BLaER1 treated with 17β-estradiol and CSF1 and Interleukin-3, amounts not matched to agents 10 nM and 100 nM (cell line): ENCODE data around the gene SPAST.
"Not testable (repeated sequence)": the region's sequence is repeated elsewhere in the genome, so short reads cannot be mapped to it uniquely, and the experiment has no call there.

Source experiments
- H3K27ac ChIP-seq, 11 experiments: shearing (Covaris generic); formaldehyde crosslinking; 2 replicates each; pipeline ENCODE4 v1.8.1; 2022
- H3K27me3 ChIP-seq, 11 experiments: shearing (Covaris generic); formaldehyde crosslinking; 2 replicates each; pipeline ENCODE4 v1.8.1; 2022
- H3K36me3 ChIP-seq, 11 experiments: shearing (Covaris generic); formaldehyde crosslinking; 2 replicates each; pipeline ENCODE4 v1.8.1; 2022
- H3K4me1 ChIP-seq, 10 experiments: shearing (Covaris generic); formaldehyde crosslinking; 2 replicates each; pipeline ENCODE4 v1.8.1; 2022
- H3K4me2 ChIP-seq, 11 experiments: shearing (Covaris generic); formaldehyde crosslinking; 2 replicates each; pipeline ENCODE4 v1.8.1; 2022
- H3K4me3 ChIP-seq, 10 experiments: shearing (Covaris generic); formaldehyde crosslinking; 2 replicates each; pipeline ENCODE4 v1.8.1; 2022
- H3K9ac ChIP-seq, 11 experiments: shearing (Covaris generic); formaldehyde crosslinking; 2 replicates each; pipeline ENCODE4 v1.8.1; 2022
- H3K9me3 ChIP-seq, 11 experiments: shearing (Covaris generic); formaldehyde crosslinking; replicated peaks in 1 of 11; 2 replicates each; pipeline ENCODE4 v1.8.1; 2022
- H4K20me1 ChIP-seq, 11 experiments: shearing (Covaris generic); formaldehyde crosslinking; 2 replicates each; pipeline ENCODE4 v1.8.1; 2022
- Cebpa-rat ChIP-seq, 11 experiments: shearing (Covaris generic); IDR thresholded peaks; 2 replicates each; pipeline ENCODE4 v1.8.1; 2022

SPAST gene

DNA sequence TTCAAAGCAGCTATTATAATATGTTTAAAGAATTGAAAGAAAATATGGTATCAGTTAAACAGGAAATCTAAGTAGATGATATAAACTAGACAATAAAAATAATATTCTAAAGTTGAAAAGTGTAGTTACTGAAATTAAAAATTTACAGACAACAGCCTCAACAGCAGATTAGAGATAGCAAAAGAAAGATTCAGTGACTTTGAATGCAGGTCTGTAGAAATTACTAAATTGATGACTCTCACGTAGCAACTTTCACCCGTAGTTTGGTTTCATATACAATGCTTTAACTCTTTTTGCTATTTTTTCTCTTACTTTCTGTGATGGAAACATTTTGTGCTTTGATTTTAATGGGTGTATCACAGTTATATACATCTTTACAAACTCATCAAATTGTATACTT is 44.8 kb downstream of the SPAST start:
- peaks cover 26 to 58% (median 45%) of the 10 kb centered on the region in 11 experiments for H3K36me3 ChIP-seq

GRCh38 chr2:32118055-32118454 is 54.7 kb downstream of the SPAST start:
- H3K9ac ChIP-seq = no peak overlapping the region
- no peaks in the 10 kb centered on the region for H4K20me1 ChIP-seq
- H3K36me3 ChIP-seq = peaks cover 50 to 97% (median 72%) of the 10 kb centered on the region in 11 experiments
- TF ChIP-seq Cebpa-rat (IDR thresholded peaks at IDR 0.05) = no peak
- no peak overlapping the region for H3K27ac ChIP-seq
- H3K4me2 ChIP-seq = no peak overlapping the region
- H3K9me3 ChIP-seq = no peaks in the 10 kb centered on the region
- H3K4me3 ChIP-seq = no peak overlapping the region
- no peaks in the 10 kb centered on the region for H3K4me1 ChIP-seq
- no peaks in the 10 kb centered on the region for H3K27me3 ChIP-seq

More for the DNA sequence above, 44.8 kb downstream of the SPAST start:
- no peak for TF ChIP-seq Cebpa-rat (IDR thresholded peaks at IDR 0.05)
- Histone ChIP-seq H3K27ac (no peak overlapping the region), H4K20me1 (no peaks in the 10 kb centered on the region), H3K4me3 (no peak overlapping the region), H3K9ac (no peak overlapping the region), H3K27me3 (no peaks in the 10 kb centered on the region), H3K4me1 (no peaks in the 10 kb centered on the region), H3K4me2 (no peak overlapping the region), H3K9me3 (peaks cover 0 to 21% (median 9%) of the 10 kb centered on the region in 11 experiments; a peak in 15 of 22 replicates)

- no peak for TF ChIP-seq Cebpa-rat (IDR thresholded peaks at IDR 0.05)
- Histone ChIP-seq H4K20me1 (no peaks in the 10 kb centered on the region), H3K4me3 (no peak overlapping the region), H3K4me1 (no peaks in the 10 kb centered on the region), H3K36me3 (peaks cover 45 to 97% (median 72%) of the 10 kb centered on the region in 11 experiments), H3K9me3 (no peaks in the 10 kb centered on the region), H3K27ac (no peak overlapping the region), H3K9ac (no peak overlapping the region), H3K27me3 (no peaks in the 10 kb centered on the region), H3K4me2 (no peak overlapping the region)
These were observed 55.8 kb downstream of the SPAST start for GRCh38 chr2:32119161-32119560.

DNA sequence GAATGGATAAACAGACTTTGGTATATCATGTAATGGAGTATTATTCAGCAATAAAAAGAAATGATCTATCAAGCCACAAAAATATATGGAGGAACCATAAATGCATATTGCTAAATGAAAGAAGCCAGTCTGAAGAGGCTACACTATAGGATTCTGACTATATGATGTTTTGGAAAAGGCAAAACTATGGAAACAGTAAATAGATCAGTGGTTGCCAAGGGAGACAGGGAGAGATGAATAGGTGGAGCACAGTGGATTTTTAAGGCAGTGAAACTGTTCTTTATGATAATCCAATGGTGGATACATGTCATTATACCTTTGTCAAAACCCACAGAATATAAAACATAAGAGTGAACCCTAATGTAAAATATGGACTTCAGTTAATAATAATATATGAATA is 61.3 kb downstream of the SPAST start:
- no peaks in the 10 kb centered on the region for H3K4me1 ChIP-seq
- no peak for TF ChIP-seq Cebpa-rat (IDR thresholded peaks at IDR 0.05)
- H4K20me1 ChIP-seq = no peaks in the 10 kb centered on the region
- no peaks in the 10 kb centered on the region for H3K27me3 ChIP-seq
- no peak overlapping the region for H3K4me2 ChIP-seq
- H3K36me3 ChIP-seq = peaks cover 65 to 97% (median 83%) of the 10 kb centered on the region in 11 experiments
- H3K27ac ChIP-seq = no peak overlapping the region
- H3K4me3 ChIP-seq = no peak overlapping the region
- H3K9me3 ChIP-seq = no peaks in the 10 kb centered on the region
- no peak overlapping the region for H3K9ac ChIP-seq

- Histone ChIP-seq H3K9me3 (no peaks in the 10 kb centered on the region), H3K9ac (no peak overlapping the region), H4K20me1 (no peaks in the 10 kb centered on the region), H3K27me3 (no peaks in the 10 kb centered on the region), H3K4me1 (peaks cover 0 to 17% (median 9%) of the 10 kb centered on the region in 10 experiments; a peak in 10 of 20 replicates), H3K27ac (no peak overlapping the region), H3K4me2 (no peak overlapping the region), H3K4me3 (no peak overlapping the region), H3K36me3 (peaks cover 74 to 99% (median 87%) of the 10 kb centered on the region in 11 experiments)
- no peak for TF ChIP-seq Cebpa-rat (IDR thresholded peaks at IDR 0.05)
These were observed 65.3 kb downstream of the SPAST start for GRCh38 chr2:32128636-32129035.

DNA sequence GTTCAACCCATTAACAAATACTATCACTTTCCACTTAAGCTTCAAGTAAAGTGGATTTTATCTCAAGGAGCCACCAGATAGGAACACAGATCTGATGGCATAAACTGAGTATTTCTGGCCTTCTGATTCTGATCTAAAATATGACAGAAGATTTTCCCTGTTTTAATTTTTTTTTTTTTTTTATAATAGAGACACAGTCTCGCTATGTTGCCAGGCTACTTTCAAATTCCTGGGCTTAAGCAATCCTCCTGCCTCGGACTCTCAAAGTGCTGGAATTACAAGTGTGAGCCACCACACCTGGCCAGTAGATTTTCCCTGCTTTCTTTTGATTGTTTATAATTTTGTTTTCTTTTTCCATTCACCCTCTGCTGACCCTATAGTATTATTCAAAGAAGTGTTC is 65.7 kb downstream of the SPAST start:
- Histone ChIP-seq H3K9me3 (no peaks in the 10 kb centered on the region), H3K27me3 (no peaks in the 10 kb centered on the region), H3K36me3 (peaks cover 72 to 99% (median 88%) of the 10 kb centered on the region in 11 experiments), H3K4me3 (no peak overlapping the region), H4K20me1 (no peaks in the 10 kb centered on the region), H3K4me1 (peaks cover 0 to 17% (median 9%) of the 10 kb centered on the region in 10 experiments; a peak in 10 of 20 replicates), H3K4me2 (no peak overlapping the region), H3K27ac (no peak overlapping the region), H3K9ac (no peak overlapping the region)
- TF ChIP-seq Cebpa-rat (IDR thresholded peaks at IDR 0.05) = no peak

DNA sequence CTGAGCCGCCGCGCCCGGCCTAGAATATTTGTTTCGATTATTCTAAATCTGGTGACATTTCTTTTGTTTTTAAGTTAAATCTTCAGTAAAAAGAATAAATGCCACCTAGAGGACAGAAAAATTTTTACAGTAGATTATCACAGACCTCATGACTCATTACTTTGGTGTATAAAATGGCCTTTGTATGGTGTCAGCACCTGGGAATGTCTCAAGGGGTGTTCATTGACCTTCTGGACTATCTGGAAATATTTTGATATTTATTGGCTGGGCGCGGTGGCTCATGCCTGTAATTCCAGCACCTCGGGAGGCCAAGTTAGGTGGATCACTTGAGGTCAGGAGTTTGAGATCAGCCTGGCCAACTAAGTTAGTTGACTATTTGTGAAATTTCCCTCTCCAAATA is 72.1 kb downstream of the SPAST start:
- Histone ChIP-seq H3K27ac (no peak overlapping the region), H3K27me3 (no peaks in the 10 kb centered on the region), H4K20me1 (no peaks in the 10 kb centered on the region), H3K4me2 (no peak overlapping the region), H3K4me1 (peaks cover 0 to 17% (median 9%) of the 10 kb centered on the region in 10 experiments; a peak in 10 of 20 replicates), H3K4me3 (no peak overlapping the region), H3K36me3 (peaks cover 60 to 96% (median 79%) of the 10 kb centered on the region in 11 experiments), H3K9ac (no peak overlapping the region), H3K9me3 (no peaks in the 10 kb centered on the region)
- no peak for TF ChIP-seq Cebpa-rat (IDR thresholded peaks at IDR 0.05)

DNA sequence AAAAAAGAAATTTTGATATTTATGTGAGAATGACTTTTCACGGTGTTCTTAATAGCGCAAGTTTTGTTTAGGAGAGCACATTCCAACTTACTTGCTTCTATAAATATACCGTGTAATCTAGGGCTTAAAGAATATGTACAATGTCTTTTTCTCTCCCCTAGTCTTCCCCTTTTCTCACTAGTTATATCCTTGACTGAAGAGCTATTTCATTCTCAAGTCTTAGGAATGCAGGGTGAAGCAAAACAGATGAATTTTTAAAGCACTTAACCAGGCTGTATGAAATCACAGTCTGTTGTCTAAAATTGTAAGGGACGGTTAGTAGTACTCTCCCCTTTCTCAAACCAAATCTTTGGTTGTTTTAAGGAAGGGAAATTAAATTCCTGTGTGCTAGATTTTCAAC is 72.7 kb downstream of the SPAST start:
- no peaks in the 10 kb centered on the region for H3K27me3 ChIP-seq
- no peak overlapping the region for H3K27ac ChIP-seq
- TF ChIP-seq Cebpa-rat (IDR thresholded peaks at IDR 0.05) = no peak
- no peak overlapping the region for H3K4me3 ChIP-seq
- H3K4me1 ChIP-seq = peaks cover 0 to 17% (median 9%) of the 10 kb centered on the region in 10 experiments; a peak in 10 of 20 replicates
- no peaks in the 10 kb centered on the region for H3K9me3 ChIP-seq
- peaks cover 60 to 95% (median 78%) of the 10 kb centered on the region in 11 experiments for H3K36me3 ChIP-seq
- H4K20me1 ChIP-seq = no peaks in the 10 kb centered on the region
- H3K4me2 ChIP-seq = no peak overlapping the region
- H3K9ac ChIP-seq = no peak overlapping the region; a peak in 1 of 22 replicates

- not testable (repeated sequence) for H3K4me2 ChIP-seq, H3K27me3 ChIP-seq, H4K20me1 ChIP-seq, H3K9ac ChIP-seq, H3K4me3 ChIP-seq, H3K4me1 ChIP-seq, H3K9me3 ChIP-seq, H3K27ac ChIP-seq
- H3K36me3 ChIP-seq = peaks cover 50 to 93% (median 67%) of the 10 kb centered on the region in 11 experiments
These were observed 88.2 kb downstream of the SPAST start for GRCh38 chr2:32151544-32151943.

GRCh38 chr2:32159678-32160077 is 96.3 kb downstream of the SPAST start:
- H3K4me1 ChIP-seq = peaks cover 5 to 10% (median 5%) of the 10 kb centered on the region in 10 experiments; a peak in 15 of 20 replicates
- H3K36me3 ChIP-seq = peaks cover 3 to 32% (median 21%) of the 10 kb centered on the region in 11 experiments; a peak in 17 of 22 replicates
- H3K27me3 ChIP-seq = no peaks in the 10 kb centered on the region
- no peaks in the 10 kb centered on the region; a peak in 1 of 22 replicates for H4K20me1 ChIP-seq
- H3K27ac ChIP-seq = no peak overlapping the region
- no peak for TF ChIP-seq Cebpa-rat (IDR thresholded peaks at IDR 0.05)
- H3K9me3 ChIP-seq = no peaks in the 10 kb centered on the region
- no peak overlapping the region for H3K9ac ChIP-seq
- H3K4me2 ChIP-seq = peak overlapping the region in 1 of 11 experiments; percentile 35; a peak in 1 of 22 replicates
- H3K4me3 ChIP-seq = no peak overlapping the region
